ENCODE data around the gene ADCY9. TPM values are rescaled to one million over a fixed set of nuclear protein-coding genes. Genes with fewer than 3 reads are reported as not detected.

Gene ADCY9
- total and polyA plus RNA-seq, 2 donors (not counting 1 experiment from before 2014, with no cell fraction given) = 1.7 to 2.1 TPM

DNA sequence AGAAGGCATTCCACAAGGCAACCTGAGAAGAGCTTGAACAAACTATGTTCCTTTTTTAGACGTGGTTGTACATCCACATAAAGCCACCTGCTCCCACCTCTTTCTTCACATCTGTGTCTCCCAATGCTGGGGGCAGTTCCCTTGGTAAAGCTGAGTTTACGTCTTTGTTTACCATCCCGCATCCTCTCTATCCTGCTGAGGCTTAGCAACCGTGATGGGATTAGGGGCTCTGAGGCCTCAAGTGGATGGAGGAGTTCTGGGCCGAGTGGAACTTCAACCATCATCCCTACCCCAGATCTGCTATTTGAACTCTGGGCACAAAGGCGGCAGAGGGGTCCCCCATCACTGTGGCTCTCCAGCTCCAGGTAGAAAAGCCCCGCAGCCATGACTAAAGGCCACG, 141.5 kb downstream of the ADCY9 start:
- Histone ChIP-seq H3K4me2 (replicated peaks; ENCODE audit: low read depth, low read length, poor library complexity, severe bottlenecking) (no peak overlapping the region), H3K36me3 (replicated peaks in 1 of 2; ENCODE audit: control extremely low read depth in 1 of 2, control insufficient read depth in 1 of 2, extremely low read depth in 1 of 2, insufficient read depth in 2 of 2, low read length in 1 of 2) (no peaks in the 10 kb centered on the region), H4K20me1 (ENCODE audit: control insufficient read depth, insufficient read depth, low read length, poor library complexity, severe bottlenecking) (no peaks in the 10 kb centered on the region), H2AFZ (ENCODE audit: insufficient read depth, low read depth, low read length, poor library complexity, severe bottlenecking) (no peak overlapping the region), H3K9ac (ENCODE audit: low read length) (no peak overlapping the region), H3K9me3 (ENCODE audit: control extremely low read depth in 1 of 3, control insufficient read depth in 2 of 3, insufficient read depth in 1 of 3, low read length in 2 of 3) (no peaks in the 10 kb centered on the region), H3K27ac (ENCODE audit: low read length in 2 of 2) (no peak overlapping the region), H3K79me2 (ENCODE audit: control insufficient read depth, insufficient read depth, low read length) (no peaks in the 10 kb centered on the region), H3K4me1 (ENCODE audit: control insufficient read depth in 2 of 2, insufficient read depth in 2 of 2, low read length in 2 of 2) (no peaks in the 10 kb centered on the region), H3K27me3 (replicated peaks in 1 of 4; ENCODE audit: control extremely low read depth in 1 of 4, control insufficient read depth in 3 of 4, insufficient read depth in 4 of 4, low read length in 3 of 4) (no peaks in the 10 kb centered on the region), H3K4me3 (ENCODE audit: control extremely low read depth in 1 of 5, extremely low read depth in 1 of 5, insufficient read depth in 1 of 5, low read depth in 2 of 5, low read length in 4 of 5) (no peak overlapping the region)
- DNase-seq = no peak
- no peaks in the 10 kb centered on the region for H3K4me1 Mint-ChIP-seq
- H3K27me3 Mint-ChIP-seq = no peaks in the 10 kb centered on the region
- H3K27ac Mint-ChIP-seq = no peak overlapping the region
- intact Hi-C loops (cut with micrococcal nuclease) = no loop called here
- WGBS (ENCODE audit: insufficient coverage) = 92% methylated on average over 2 of the region's 8 CpGs
- TF ChIP-seq EZH2 (IDR thresholded peaks at IDR 0.05; ENCODE audit: borderline replicate concordance, insufficient read depth, low read depth, low read length, poor library complexity, severe bottlenecking) (no peak), CTCF (IDR thresholded peaks at IDR 0.05) (no peak)
- no peak overlapping the region for H3K4me3 Mint-ChIP-seq
- H3K9me3 Mint-ChIP-seq (ENCODE audit: insufficient read depth) = no peaks in the 10 kb centered on the region
- ChIA-PET CTCF (no interaction called here), POLR2A (no interaction called here)
- no peak for ATAC-seq (ENCODE audit: low read depth)

DNA sequence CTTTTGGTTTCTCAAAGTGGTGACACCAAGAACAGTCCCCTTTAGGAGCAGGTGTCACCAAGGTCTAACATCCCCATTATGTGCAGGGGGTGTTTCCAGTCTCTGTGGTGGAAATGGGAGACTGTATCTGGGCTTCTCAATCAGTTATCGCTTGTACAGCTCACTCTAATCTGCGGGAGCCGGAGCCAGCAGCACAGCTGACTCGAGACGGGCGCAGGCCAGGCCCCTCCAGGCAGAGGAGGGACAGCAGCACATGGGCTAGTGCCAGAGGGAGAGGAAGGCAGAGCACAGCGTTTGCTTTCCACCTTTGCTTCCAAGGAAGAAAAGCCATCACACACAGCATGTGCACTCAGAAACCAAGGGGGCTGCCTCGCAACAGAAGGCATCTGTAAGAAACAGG, 144.5 kb downstream of the ADCY9 start:
- no peaks in the 10 kb centered on the region for H3K36me3 ChIP-seq (replicated peaks in 1 of 2; ENCODE audit: control extremely low read depth in 1 of 2, control insufficient read depth in 1 of 2, extremely low read depth in 1 of 2, insufficient read depth in 2 of 2, low read length in 1 of 2)
- ChIA-PET CTCF (no interaction called here), POLR2A (no interaction called here)
- no peak overlapping the region for H3K27ac ChIP-seq (ENCODE audit: low read length in 2 of 2)
- no peak overlapping the region for H3K4me3 Mint-ChIP-seq
- no peak overlapping the region for H3K27ac Mint-ChIP-seq
- no peak overlapping the region for H3K4me2 ChIP-seq (replicated peaks; ENCODE audit: low read depth, low read length, poor library complexity, severe bottlenecking)
- no peaks in the 10 kb centered on the region for H3K9me3 Mint-ChIP-seq (ENCODE audit: insufficient read depth)
- 91% methylated on average over 7 of the region's 8 CpGs for WGBS (ENCODE audit: insufficient coverage)
- H3K27me3 Mint-ChIP-seq = no peaks in the 10 kb centered on the region
- H3K27me3 ChIP-seq (replicated peaks in 1 of 4; ENCODE audit: control extremely low read depth in 1 of 4, control insufficient read depth in 3 of 4, insufficient read depth in 4 of 4, low read length in 3 of 4) = no peaks in the 10 kb centered on the region
- no peaks in the 10 kb centered on the region for H3K79me2 ChIP-seq (ENCODE audit: control insufficient read depth, insufficient read depth, low read length)
- ATAC-seq (ENCODE audit: low read depth) (no peak), DNase-seq (no peak)
- no peak overlapping the region for H2AFZ ChIP-seq (ENCODE audit: insufficient read depth, low read depth, low read length, poor library complexity, severe bottlenecking)
- H3K4me1 Mint-ChIP-seq = no peaks in the 10 kb centered on the region
- H3K4me1 ChIP-seq (ENCODE audit: control insufficient read depth in 2 of 2, insufficient read depth in 2 of 2, low read length in 2 of 2) = no peaks in the 10 kb centered on the region
- intact Hi-C loops (cut with micrococcal nuclease) = no loop called here
- no peaks in the 10 kb centered on the region for H4K20me1 ChIP-seq (ENCODE audit: control insufficient read depth, insufficient read depth, low read length, poor library complexity, severe bottlenecking)
- peaks cover 0 to 3% (median 0%) of the 10 kb centered on the region in 3 donors for H3K9me3 ChIP-seq (ENCODE audit: control extremely low read depth in 1 of 3, control insufficient read depth in 2 of 3, insufficient read depth in 1 of 3, low read length in 2 of 3)
- no peak overlapping the region for H3K9ac ChIP-seq (ENCODE audit: low read length)
- no peak overlapping the region for H3K4me3 ChIP-seq (ENCODE audit: control extremely low read depth in 1 of 5, extremely low read depth in 1 of 5, insufficient read depth in 1 of 5, low read depth in 2 of 5, low read length in 4 of 5)
- no peak for TF ChIP-seq EZH2 (IDR thresholded peaks at IDR 0.05; ENCODE audit: borderline replicate concordance, insufficient read depth, low read depth, low read length, poor library complexity, severe bottlenecking)
- TF ChIP-seq CTCF (IDR thresholded peaks at IDR 0.05) = no peak

Data from B cell (primary cell).